ENCODE results near the gene TMEM37. TPM values are rescaled to one million over a fixed set of nuclear protein-coding genes. Genes with fewer than 3 reads are reported as not detected.
A peak's percentile ranks its signal among the peaks of the same experiment; 100 is the strongest.

Gene TMEM37
- total and polyA plus RNA-seq, 2 of the 13 experiments (the other 11 are each of a cell fraction or from before 2014, with no cell fraction given): 37.7 to 115 TPM

DNA sequence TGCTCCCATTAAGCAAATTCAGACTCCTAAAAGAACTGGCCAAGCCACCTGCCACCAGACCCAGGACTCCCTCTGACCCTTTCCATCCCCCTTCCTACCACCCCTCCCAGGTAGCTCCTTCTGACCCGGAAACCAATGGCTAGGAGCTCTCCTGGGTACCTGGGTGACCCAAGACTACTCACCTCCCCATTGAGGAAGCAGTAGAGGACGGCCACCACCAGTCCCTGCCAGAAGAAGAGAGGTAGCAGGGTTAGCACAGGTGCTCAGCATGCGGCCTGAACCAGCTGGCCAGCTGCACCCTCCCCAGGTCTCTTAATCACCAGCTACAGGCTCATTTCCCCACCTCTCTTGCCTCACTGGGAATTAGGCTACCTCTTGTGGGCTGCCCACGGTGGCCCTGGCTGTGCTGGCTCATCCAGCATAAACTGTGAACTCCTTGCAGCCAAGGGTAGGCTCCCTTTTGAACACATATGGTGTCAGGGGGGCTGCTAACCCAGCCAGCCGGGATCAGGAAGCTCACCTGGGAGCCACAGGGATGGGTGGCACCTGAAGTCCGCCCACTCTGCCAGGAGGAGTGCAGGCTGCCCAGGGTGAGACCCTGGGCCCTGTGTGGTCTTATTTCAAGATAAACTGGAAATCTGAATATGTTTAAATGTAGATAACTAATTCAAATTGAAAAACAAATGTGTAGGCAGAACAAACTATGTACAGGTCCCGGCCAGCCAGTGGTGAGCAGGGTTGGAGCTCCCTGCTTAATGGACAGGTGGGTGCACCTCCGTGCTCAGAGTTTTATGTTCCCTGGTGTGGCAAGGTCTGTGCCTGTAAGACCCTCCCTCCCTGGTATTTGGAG lies 9.9 kb downstream of the TMEM37 start (continued):
- TF ChIP-seq ZNF574 (CRISPR knock-in tag; IDR thresholded peaks at IDR 0.05) (no peak), ZNF225 (CRISPR knock-in tag; IDR thresholded peaks at IDR 0.05) (no peak), ONECUT2 (CRISPR knock-in tag; IDR thresholded peaks at IDR 0.05) (no peak), ERF (CRISPR knock-in tag; IDR thresholded peaks at IDR 0.05) (no peak), PHB2 (IDR thresholded peaks at IDR 0.05; ENCODE audit: partially characterized antibody) (no peak), ZNF670 (CRISPR knock-in tag; IDR thresholded peaks at IDR 0.05; ENCODE audit: borderline replicate concordance) (0 out of 2 replicates have a peak, but pooled peaks have one; percentile 38), ZSCAN12 (CRISPR knock-in tag; IDR thresholded peaks at IDR 0.05) (no peak), PAF1 (CRISPR knock-in tag; IDR thresholded peaks at IDR 0.05) (no peak; the same call in none of the 2 replicates), CENPT (CRISPR knock-in tag; IDR thresholded peaks at IDR 0.05; ENCODE audit: low read depth) (no peak), TCF12 (IDR thresholded peaks at IDR 0.05) (no peak), TCF12 (CRISPR knock-in tag; IDR thresholded peaks at IDR 0.05) (no peak), SP2 (CRISPR knock-in tag; IDR thresholded peaks at IDR 0.05) (no peak), ZNF205 (CRISPR knock-in tag; IDR thresholded peaks at IDR 0.05) (no peak), ZNF687 (CRISPR knock-in tag; IDR thresholded peaks at IDR 0.05) (peak; percentile 47), ZC3H4 (CRISPR knock-in tag; IDR thresholded peaks at IDR 0.05; ENCODE audit: borderline replicate concordance) (no peak), ZNF558 (CRISPR knock-in tag; IDR thresholded peaks at IDR 0.05; ENCODE audit: borderline replicate concordance) (no peak), ZNF136 (CRISPR knock-in tag; IDR thresholded peaks at IDR 0.05; ENCODE audit: low read depth) (no peak), PRPF4 (IDR thresholded peaks at IDR 0.05; ENCODE audit: low read depth, low read length, poor library complexity, severe bottlenecking) (no peak), ATRX (CRISPR knock-in tag; IDR thresholded peaks at IDR 0.05; ENCODE audit: borderline replicate concordance) (no peak)
- TF ChIP-seq, protein P1, sequence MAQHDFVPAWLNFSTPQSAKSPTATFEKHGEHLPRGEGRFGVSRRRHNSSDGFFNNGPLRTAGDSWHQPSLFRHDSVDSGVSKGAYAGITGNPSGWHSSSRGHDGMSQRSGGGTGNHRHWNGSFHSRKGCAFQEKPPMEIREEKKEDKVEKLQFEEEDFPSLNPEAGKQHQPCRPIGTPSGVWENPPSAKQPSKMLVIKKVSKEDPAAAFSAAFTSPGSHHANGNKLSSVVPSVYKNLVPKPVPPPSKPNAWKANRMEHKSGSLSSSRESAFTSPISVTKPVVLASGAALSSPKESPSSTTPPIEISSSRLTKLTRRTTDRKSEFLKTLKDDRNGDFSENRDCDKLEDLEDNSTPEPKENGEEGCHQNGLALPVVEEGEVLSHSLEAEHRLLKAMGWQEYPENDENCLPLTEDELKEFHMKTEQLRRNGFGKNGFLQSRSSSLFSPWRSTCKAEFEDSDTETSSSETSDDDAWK (CRISPR knock-in tag; IDR thresholded peaks at IDR 0.05): no peak

Measured in HepG2 (cell line).